Effector memory CD8-positive, alpha-beta T cell (primary cell): ENCODE data around the gene HOXA5.

Experiments used
- ATAC-seq: fragments of 150-1000 bp; cut with Tn5 transposase; replicated peaks from 2 replicates; pipeline ENCODE4 v1.10.0; 2021; ENCODE audit warnings: mild to moderate bottlenecking, moderate library complexity
- DNase-seq, 3 experiments: peaks; one replicate each; pipeline ENCODE4 v3.0.0; 2021
- H3K27ac Mint-ChIP-seq, 2 donors: one replicate each; pipeline ENCODE4 v1.8.0; 2022; ENCODE audit warnings: mild to moderate bottlenecking in 2 of 2, mixed read lengths in 2 of 2, moderate library complexity in 2 of 2
- H3K27me3 Mint-ChIP-seq, 2 donors: one replicate each; pipeline ENCODE4 v1.8.0; 2022; ENCODE audit warnings: mixed read lengths in 2 of 2
- H3K36me3 Mint-ChIP-seq: one replicate; pipeline ENCODE4 v1.8.0; 2022; ENCODE audit warnings: mild to moderate bottlenecking, moderate library complexity, mixed read lengths; ENCODE audit not compliant: insufficient read depth
- H3K4me1 Mint-ChIP-seq, 2 donors: one replicate each; pipeline ENCODE4 v1.8.0; 2022; ENCODE audit warnings: low read depth in 2 of 2, mixed read lengths in 2 of 2
- H3K4me3 Mint-ChIP-seq, 2 donors: one replicate each; pipeline ENCODE4 v1.8.0; 2022; ENCODE audit warnings: mild to moderate bottlenecking in 2 of 2, mixed read lengths in 2 of 2, moderate library complexity in 2 of 2
- H3K9me3 Mint-ChIP-seq, 2 donors: one replicate each; pipeline ENCODE4 v1.8.0; 2022; ENCODE audit warnings: mixed read lengths in 2 of 2

The HOXA5 gene

DNA sequence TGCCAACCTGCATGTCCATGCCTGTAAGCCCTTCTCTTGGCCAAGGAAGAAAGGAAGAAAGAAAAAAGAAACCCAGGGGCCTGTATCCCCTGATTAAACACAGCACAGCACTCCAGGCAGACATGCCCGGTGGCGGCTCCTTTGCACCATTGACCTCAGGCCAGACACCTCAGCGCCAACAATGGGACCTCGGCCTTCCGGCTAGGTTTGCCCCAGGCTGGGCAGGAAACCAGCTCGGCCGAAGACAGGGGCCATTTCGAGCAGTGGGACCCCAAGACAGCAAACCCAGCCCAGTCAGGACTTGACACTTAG, 27.8 kb upstream of the HOXA5 start:
- peaks cover 76 to 91% of the 10 kb centered on the region in 2 donors for H3K27me3 Mint-ChIP-seq
- peaks cover 37% of the 10 kb centered on the region for H3K36me3 Mint-ChIP-seq
- H3K4me3 Mint-ChIP-seq, result peak overlapping the region; percentile 63 to 76
- H3K4me1 Mint-ChIP-seq, result peaks cover 23 to 31% of the 10 kb centered on the region in 2 donors
- no peak for DNase-seq
- ATAC-seq, result no peak
- H3K9me3 Mint-ChIP-seq, result no peaks in the 10 kb centered on the region
- H3K27ac Mint-ChIP-seq, result no peak overlapping the region

DNA sequence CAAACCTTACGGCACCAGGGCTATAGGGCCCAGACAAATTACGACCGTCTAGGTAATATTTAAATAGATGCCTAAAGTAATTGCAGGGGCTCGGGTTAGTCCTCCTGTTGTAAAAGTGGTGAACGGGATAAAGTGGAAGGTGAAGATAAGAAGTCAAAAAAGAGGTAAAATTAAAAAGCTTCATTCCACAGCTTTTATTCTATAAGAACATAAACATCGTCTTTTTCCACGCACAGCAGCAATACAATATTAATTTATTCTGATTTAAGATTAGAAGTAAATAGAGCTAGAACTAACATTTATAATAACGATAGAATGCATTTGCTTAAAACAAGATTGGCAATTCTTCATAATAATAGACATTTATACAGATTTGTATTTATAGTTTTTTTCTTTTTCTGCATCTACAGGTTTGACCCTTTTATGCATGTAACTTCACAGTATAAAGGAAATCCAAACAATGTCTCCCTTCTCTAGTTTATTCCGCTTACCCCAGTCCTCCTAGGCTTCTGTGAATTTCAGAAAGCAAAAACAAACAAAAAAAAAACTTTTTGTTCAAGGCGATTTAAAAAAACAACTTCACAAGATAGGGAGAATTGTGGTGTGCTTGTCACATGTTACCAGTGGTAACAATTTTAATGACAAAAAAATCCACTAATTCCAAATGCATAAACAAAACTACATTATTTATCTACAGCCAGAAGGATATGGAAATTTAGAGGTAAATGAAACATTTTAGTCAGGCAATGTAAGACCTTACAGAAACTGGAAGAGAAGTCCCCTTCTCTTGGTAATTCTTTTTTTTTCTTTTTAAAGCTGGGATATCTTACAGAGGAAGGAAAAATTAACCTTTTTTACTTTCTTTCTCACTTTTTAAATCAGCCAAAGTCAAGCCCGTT, 27.2 kb upstream of the HOXA5 start:
- Mint-ChIP-seq H3K36me3 (peaks cover 43% of the 10 kb centered on the region), H3K27me3 (peaks cover 74 to 91% of the 10 kb centered on the region in 2 donors), H3K4me3 (no peak overlapping the region), H3K4me1 (peaks cover 26 to 33% of the 10 kb centered on the region in 2 donors), H3K9me3 (no peaks in the 10 kb centered on the region), H3K27ac (peak overlapping the region in 1 of 2 donors; percentile 46)
- DNase-seq (no peak), ATAC-seq (no peak)

DNA sequence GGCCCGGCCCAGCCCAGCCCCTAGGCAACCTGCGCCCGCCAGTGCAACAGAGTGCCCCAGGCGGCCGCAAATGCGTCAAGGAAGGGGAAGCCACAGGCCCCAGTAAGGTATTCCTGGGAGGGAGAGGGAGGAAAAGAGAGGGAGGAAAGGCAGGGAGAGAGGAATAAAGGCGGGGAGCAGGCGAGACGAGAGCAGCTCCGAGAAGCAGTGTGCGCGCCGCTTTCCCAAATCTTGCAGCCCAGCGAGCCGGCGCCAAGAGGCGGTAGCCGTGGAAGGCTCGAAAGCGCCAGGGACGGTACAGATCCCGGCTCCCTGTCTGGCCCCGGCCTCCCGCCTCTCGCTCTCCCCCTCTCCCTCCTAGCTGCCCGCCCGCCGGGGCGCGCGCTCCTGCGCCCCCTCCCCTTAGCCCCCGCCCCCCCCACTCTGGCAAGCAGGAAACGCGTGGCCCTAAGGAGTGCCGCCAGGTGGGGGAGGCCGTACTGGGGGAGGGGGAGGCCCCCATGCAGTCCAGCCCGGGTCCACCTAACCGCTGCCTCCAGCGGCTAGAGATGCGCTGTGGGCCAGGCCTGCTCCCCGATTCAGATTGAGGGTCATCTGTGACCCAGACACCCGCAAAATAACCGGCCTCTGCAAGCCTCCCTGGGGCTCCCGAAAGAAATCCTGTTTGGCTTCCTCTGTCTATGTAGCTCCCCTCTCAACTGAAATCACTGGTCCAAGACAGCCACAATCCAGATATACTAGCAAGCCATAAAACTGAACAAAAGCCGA, 26.4 kb upstream of the HOXA5 start:
- H3K9me3 Mint-ChIP-seq, result no peaks in the 10 kb centered on the region
- peak overlapping the region in 1 of 2 donors; percentile 46 for H3K27ac Mint-ChIP-seq
- H3K4me1 Mint-ChIP-seq, result peaks cover 28 to 35% of the 10 kb centered on the region in 2 donors
- peaks cover 70 to 91% of the 10 kb centered on the region in 2 donors for H3K27me3 Mint-ChIP-seq
- H3K4me3 Mint-ChIP-seq, result peak overlapping the region; percentile 31 to 41
- DNase-seq (no peak), ATAC-seq (peak; percentile 26)
- H3K36me3 Mint-ChIP-seq, result peaks cover 49% of the 10 kb centered on the region

DNA sequence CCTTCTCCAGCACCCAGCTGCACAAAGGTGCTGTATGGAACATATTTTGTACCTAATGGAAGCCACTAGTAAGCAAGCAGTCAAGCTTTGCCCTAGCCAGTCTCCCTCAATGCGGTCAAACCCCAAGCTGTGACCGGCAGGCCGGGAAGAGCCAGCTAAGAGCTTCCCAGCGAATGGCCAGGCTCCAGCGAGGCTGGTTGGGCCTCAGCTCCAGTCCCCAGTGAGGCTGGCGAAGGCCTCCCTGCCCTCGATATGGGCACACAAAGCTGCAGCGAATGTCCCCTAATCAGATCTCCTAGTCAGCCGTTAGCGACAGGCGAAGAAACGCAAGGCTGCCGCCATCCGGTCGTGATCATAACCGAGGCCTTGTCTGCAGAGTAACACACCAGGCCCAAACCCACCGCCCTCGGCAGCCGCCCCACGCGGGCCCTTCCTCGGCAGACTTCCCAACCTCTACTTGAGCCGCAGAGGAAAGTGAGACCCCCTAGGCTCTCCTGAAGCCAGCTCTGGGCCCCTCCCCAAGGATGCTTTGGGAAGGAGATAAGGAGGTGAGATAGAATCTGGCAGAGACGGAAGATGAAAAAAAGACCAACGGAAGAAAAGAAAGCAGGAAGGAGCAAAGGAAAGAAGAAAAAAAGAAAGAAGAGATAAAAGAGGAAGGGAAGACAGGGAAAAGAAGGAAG, 24.9 kb upstream of the HOXA5 start:
- peaks cover 61% of the 10 kb centered on the region for H3K36me3 Mint-ChIP-seq
- peak overlapping the region; percentile 4 to 46 for H3K4me3 Mint-ChIP-seq
- H3K4me1 Mint-ChIP-seq, result peaks cover 32% of the 10 kb centered on the region in 2 donors
- DNase-seq, result no peak
- peak overlapping the region in 1 of 2 donors; percentile 3 for H3K27ac Mint-ChIP-seq
- H3K27me3 Mint-ChIP-seq, result peaks cover 81 to 94% of the 10 kb centered on the region in 2 donors
- H3K9me3 Mint-ChIP-seq, result no peaks in the 10 kb centered on the region
- no peak for ATAC-seq

DNA sequence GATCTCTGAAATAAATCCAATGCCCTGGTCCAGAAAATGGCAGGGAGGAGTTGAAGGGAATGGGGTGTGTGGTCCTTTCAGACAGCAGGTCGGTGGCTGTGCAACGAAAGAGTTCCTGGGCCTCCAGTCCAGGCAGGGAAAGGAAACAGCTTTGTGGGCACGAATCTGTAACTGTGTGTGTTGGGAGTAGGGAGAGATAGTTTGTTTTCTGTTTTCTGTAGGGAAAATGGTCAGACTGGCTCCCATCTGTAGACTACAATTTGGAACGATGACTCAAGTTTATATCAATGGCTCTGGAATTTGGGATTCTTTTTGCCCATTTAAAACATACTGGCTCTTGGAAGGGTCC, 24.4 kb upstream of the HOXA5 start:
- peaks cover 32% of the 10 kb centered on the region in 2 donors for H3K4me1 Mint-ChIP-seq
- H3K36me3 Mint-ChIP-seq, result peaks cover 61% of the 10 kb centered on the region
- no peak overlapping the region for H3K4me3 Mint-ChIP-seq
- peak overlapping the region in 1 of 2 donors; percentile 3 for H3K27ac Mint-ChIP-seq
- no peak for ATAC-seq
- H3K9me3 Mint-ChIP-seq, result no peaks in the 10 kb centered on the region
- H3K27me3 Mint-ChIP-seq, result peaks cover 83 to 99% of the 10 kb centered on the region in 2 donors
- no peak for DNase-seq

DNA sequence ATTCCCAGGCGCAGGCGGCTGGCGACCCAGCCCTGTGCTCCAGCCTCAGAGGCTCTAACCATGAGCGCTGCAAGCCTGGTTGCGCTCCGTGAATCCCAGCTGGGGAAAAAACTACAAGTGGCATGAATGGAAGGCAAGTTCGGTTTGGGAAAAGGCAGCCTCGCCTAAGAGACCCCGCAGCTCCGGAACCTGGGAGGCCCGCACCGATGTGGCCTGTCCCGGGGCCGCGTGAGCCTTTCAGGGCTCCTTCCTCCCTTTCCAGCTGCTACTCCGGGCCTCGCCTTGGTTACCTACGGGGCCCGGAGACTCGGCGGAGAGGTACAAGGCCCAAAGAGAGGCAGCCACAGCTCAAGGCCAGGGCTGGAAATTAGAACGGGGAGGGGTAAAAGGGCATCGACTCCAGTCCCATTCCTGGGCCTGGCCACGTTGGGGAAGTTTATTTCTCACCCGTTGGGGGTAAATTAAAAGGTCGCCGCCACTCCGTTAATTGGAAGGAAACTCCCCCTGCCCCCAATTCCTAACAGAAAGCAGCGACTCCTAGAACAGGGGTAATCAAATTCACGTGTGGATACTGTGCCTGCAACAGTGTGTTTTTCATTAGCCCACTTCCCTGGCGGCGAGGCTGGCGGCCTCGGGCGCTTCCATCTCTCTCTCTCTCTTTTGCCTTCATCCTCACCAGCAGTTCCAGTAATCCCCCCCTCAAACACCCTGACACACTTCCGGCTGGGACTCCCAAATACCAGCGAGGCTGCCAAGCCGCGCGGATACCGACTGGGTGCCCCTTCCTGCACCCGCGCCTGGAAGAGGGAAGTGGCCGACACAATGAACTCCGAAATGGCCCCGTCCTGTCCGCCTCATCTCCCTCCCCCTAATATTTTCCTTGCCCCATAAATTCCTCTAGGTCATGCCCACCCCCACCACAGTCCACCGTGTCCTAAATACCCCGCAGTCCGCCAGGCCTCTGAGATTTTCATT, 23.3 kb upstream of the HOXA5 start:
- Mint-ChIP-seq H3K27ac (peak overlapping the region; percentile 41 to 60), H3K36me3 (peaks cover 52% of the 10 kb centered on the region), H3K27me3 (peaks cover 82 to 100% of the 10 kb centered on the region in 2 donors), H3K4me3 (peak overlapping the region; percentile 41 to 65), H3K9me3 (no peaks in the 10 kb centered on the region), H3K4me1 (peaks cover 24 to 25% of the 10 kb centered on the region in 2 donors)
- ATAC-seq (no peak), DNase-seq (no peak)

DNA sequence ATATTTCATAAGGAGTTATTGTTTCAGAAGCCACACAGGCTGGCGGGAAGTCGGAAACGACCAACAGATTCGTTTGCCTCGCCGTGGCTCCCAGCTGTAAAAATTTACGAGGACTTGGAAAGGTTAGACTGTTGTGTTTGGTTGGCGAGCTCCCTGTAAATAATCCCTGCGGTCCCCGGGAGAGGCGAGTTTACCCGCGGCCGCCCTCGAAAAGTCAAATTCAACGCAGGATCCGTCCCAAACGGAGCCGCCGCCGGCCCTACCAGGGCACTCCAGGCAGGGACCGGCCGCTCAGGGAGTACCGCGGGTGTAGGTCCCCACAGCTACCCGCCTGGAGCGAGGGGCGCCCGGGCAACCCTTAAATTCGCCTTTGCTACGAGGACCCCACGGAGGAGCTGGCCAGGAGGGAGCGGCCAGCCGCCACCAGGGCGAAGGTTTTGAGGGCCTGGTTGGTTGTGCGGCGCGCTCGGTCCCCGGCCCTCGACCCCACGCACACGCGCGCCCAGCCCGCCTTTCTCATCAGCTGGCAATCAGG, 22.6 kb upstream of the HOXA5 start:
- H3K4me3 Mint-ChIP-seq, result peak overlapping the region; percentile 58 to 74
- peaks cover 47% of the 10 kb centered on the region for H3K36me3 Mint-ChIP-seq
- no peak for DNase-seq
- H3K27me3 Mint-ChIP-seq, result peaks cover 74 to 99% of the 10 kb centered on the region in 2 donors
- peaks cover 19 to 24% of the 10 kb centered on the region in 2 donors for H3K4me1 Mint-ChIP-seq
- no peak for ATAC-seq
- peak overlapping the region in 1 of 2 donors; percentile 82 for H3K27ac Mint-ChIP-seq
- H3K9me3 Mint-ChIP-seq, result no peaks in the 10 kb centered on the region

DNA sequence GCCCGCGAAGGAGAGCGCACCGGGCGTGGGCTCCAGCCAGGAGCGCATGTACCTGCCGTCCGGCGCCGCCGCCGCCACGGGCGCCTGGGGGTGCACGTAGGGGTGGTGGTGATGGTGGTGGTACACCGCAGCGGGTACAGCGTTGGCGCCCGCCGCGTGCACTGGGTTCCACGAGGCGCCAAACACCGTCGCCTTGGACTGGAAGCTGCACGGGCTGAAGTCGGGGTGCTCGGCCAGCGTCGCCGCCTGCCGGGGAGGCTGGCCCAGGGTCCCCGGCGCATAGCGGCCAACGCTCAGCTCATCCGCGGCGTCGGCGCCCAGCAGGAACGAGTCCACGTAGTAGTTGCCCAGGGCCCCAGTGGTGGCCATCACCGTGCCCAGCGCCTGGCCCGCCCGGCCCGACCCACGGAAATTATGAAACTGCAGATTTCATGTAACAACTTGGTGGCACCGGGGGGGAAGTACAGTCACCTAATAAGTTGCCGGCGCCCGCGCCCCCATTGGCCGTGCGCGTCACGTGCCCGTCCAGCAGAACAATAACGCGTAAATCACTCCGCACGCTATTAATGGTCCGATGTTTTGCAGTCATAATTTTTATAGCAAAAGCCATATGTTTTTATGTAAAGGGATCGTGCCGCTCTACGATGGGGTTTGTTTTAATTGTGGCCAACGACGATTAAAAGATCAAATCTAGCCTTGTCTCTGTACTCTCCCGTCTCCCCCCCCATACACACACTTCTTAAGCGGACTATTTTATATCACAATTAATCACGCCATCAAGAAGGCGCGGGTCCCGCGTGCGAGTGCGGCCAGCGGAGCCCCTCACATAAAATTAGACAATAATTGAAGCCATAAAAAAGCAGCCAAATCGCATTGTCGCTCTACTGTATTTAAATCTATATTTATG, 21.9 kb upstream of the HOXA5 start, which contains the start of gene HOXA9:
Gene HOXA9, minus strand, starts transcription at position 449 of the 907 bp plus-strand sequence. Its CDS starts 80 bp downstream, at position 369.
- peak within 1 kb of the TSS in 1 of 2 donors; percentile 82 for H3K27ac Mint-ChIP-seq
- DNase-seq (no peak), ATAC-seq (peak; percentile 16)
- H3K36me3 Mint-ChIP-seq, result peaks cover 49% of the 10 kb centered on the region
- H3K27me3 Mint-ChIP-seq, result peaks cover 67 to 96% of the 10 kb centered on the region in 2 donors
- H3K9me3 Mint-ChIP-seq, result no peaks in the 10 kb centered on the region
- peak within 1 kb of the TSS; percentile 58 to 74 for H3K4me3 Mint-ChIP-seq
- H3K4me1 Mint-ChIP-seq, result peaks cover 18 to 26% of the 10 kb centered on the region in 2 donors

DNA sequence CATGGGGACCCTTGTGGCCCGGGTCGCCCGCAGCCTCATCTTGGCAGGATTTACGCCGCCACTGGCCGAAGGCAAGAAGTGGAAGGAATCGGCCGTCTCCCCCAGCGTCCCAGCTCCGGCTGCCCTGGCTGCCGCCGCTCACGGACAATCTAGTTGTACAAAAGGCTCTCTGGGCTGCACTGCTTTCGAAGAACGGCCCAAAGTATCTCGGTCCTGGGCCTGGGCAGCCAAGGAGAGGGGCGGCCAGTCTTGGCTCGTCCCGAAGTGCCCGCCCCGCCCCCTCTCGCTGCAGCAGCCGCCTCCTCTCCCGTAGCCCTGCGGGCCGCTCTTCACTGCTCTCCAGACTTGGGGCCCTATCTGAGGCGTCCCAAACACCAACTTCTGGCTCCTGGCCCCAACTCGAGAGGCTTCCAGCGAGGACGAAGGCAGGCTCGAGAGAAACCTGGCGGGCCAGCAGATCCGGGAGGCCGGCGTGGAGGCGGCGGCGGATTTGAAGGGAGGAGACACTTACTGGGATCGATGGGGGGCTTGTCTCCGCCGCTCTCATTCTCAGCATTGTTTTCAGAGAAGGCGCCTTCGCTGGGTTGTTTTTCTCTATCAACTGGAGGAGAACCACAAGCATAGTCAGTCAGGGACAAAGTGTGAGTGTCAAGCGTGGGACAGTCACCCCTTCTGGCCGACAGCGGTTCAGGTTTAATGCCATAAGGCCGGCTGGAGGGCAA, 21.0 kb upstream of the HOXA5 start:
- Mint-ChIP-seq H3K27me3 (peaks cover 65 to 95% of the 10 kb centered on the region in 2 donors), H3K4me1 (peaks cover 19 to 26% of the 10 kb centered on the region in 2 donors), H3K4me3 (peak overlapping the region; percentile 54 to 63), H3K9me3 (no peaks in the 10 kb centered on the region), H3K27ac (peak overlapping the region in 1 of 2 donors; percentile 68), H3K36me3 (peaks cover 50% of the 10 kb centered on the region)
- no peak for ATAC-seq
- no peak for DNase-seq

DNA sequence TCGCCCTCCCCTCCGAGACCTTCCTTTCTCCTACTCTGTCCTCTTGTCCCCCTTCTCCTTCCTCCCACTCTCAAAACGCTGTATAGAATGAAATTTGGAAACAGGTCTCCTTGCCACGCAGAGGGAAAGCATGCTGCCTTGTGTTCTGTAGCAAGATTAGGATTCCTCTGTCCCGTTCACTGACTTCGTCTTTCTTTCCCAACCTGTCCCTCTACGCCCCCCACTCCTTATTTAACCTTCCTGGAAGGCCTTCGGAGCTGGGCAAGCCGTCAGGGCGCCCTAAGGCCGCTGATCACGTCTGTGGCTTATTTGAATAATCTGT, 20.5 kb upstream of the HOXA5 start:
- peaks cover 66 to 95% of the 10 kb centered on the region in 2 donors for H3K27me3 Mint-ChIP-seq
- DNase-seq, result no peak
- H3K4me3 Mint-ChIP-seq, result peak overlapping the region in 1 of 2 donors; percentile 63
- no peak for ATAC-seq
- H3K9me3 Mint-ChIP-seq, result no peaks in the 10 kb centered on the region
- peaks cover 48% of the 10 kb centered on the region for H3K36me3 Mint-ChIP-seq
- peaks cover 19 to 25% of the 10 kb centered on the region in 2 donors for H3K4me1 Mint-ChIP-seq
- H3K27ac Mint-ChIP-seq, result peak overlapping the region in 1 of 2 donors; percentile 68
